Umbilical cord (tissue), 2 donors: Measurements from ENCODE around the gene AASDHPPT. TPM values are rescaled to one million over a fixed set of nuclear protein-coding genes. Genes with fewer than 3 reads are reported as not detected.

Experiments used
- DNase-seq: peaks from one replicate; pipeline ENCODE4 v3.0.0-alpha.2; 2015; ENCODE audit warnings: low spot score
- total RNA-seq: library from RNA; depleted of rRNA; stranded (reverse); fragments of >200 nt; gene quantifications from one replicate; pipeline ENCODE4 v1.2.3, GENCODE V29; 2014; ENCODE audit warnings: low replicate concordance; ENCODE audit not compliant: insufficient read depth

Gene AASDHPPT
- total RNA-seq, 1 donor from 2014 or later: 50.1 TPM

DNA sequence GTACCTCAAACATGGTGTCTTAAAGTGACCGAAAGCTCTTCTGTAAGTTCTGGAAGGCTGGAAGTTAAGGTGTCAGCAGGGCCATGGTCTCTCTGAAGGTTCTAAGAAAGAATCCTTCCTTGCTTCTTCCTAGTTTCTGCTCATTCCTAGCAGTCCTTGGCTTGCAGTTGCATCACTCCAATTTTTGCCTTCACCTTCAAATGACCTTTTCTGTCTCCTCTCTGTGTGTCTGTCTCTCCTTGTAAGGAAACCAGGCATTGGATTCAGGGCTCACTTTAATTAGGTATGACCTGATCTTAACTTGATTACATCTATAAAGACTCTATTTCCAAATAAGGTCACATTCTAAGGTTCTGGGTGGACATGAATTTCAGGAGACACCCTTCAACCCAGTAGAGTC is 8.7 kb downstream of the AASDHPPT start:
- no peak for DNase-seq

DNA sequence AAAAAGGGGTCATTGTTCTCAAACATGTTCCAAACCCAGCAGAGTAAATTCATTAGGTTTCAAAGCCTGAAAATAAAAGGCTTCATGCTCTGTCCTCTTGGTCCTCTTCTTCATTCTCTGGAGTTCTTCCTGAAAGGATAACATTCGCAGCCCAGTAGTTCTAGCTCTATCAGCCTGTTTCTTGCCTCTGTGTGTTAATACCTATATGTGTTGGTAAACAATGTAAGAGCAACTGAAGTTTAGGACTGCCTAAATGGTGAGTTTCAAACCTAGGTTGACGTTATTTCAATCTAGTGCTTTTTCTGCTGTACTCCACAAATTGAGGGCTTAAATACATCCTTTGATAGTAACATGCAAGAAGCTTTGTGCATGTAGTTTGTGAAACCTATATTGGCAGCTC is 9.4 kb downstream of the AASDHPPT start:
- DNase-seq: no peak

GRCh38 chr11:106087815-106088435 is 10.5 kb downstream of the AASDHPPT start:
- DNase-seq: peak; percentile 58

GRCh38 chr11:106088896-106089295 is 11.4 kb downstream of the AASDHPPT start:
- no peak for DNase-seq

- peak; percentile 75 for DNase-seq
Observed at GRCh38 chr11:106091480-106092123, 14.1 kb downstream of the AASDHPPT start.

GRCh38 chr11:106092446-106092845 is 15.0 kb downstream of the AASDHPPT start:
- no peak for DNase-seq

GRCh38 chr11:106098893-106099553 is 21.6 kb downstream of the AASDHPPT start:
- DNase-seq: no peak

DNA sequence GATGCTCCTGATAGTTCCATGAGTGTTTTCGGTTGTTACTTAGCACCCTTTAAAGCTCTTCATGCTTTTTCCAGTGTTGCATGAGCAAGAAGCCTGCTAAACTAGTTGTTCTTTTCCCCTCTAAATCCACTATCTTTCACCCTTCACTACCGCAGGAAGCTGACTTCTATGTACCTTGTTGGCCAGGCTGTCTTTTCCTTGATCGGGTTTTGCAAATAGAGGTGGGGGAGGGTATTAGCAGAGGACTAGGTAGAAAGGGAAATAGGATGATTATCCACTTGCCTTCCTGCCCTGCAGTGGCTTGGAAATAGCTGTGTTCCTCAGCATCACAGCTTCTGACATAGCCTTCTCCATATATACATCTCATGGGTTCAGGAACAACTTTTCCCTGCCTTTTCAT is 23.9 kb downstream of the AASDHPPT start:
- DNase-seq: no peak

DNA sequence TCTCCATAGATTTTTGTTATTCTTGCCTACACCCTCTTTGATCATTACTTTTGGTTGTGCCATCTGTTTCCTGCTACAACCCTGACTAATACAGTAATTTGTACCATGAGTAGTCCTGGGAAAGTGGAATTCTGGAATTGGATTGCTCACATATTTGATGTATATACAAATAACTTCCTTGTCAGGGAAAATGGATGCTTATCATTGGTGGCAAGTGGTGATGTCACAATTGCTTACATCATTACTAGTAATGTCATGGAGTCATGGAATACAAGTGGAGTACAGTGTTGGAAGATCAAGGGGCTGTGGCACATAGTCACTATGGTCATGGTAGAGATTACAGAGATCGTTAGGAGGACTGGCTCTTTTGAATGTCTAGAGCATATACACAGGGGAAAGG is 24.4 kb downstream of the AASDHPPT start:
- no peak for DNase-seq

GRCh38 chr11:106105986-106106385 is 28.5 kb downstream of the AASDHPPT start:
- DNase-seq: no peak

GRCh38 chr11:106121570-106122320 is 44.3 kb downstream of the AASDHPPT start:
- DNase-seq: no peak

DNA sequence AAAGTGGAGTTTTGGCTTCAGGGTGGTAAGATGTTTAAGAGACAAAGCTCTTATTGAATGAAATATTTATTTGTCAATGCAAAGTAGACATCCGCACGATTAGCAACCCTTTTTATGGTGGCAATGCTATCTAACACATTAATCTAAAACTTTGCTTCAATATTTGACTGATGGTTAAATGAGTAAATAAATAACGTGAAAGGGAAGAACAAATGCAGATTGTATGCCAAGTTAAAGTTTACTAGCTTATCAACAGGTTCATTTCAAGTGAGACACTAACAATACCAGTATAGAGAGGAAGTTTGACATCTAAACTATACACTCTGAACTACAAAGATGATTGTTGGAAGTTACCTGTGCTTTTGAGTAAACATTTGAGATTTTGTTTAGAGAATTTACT is 50.1 kb downstream of the AASDHPPT start:
- no peak for DNase-seq

DNA sequence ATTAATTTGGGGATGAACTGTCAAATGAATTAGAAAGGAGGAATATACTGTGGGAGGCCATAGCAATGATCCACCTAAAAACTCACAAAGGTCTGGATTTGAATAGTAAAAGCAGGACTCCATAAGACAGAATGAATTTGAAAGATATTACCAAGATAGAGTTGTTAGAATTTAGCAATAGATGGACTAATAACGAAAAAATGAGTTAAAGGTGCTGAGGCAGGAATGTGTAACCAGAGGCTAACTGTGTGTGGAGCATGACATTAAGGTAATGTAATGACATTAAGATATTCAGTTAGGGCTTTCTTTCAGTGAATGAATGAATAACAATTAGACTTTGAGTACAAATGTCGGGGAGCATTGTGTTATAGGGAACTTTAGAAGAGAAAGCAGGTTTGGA is 51.3 kb downstream of the AASDHPPT start:
- no peak for DNase-seq

DNA sequence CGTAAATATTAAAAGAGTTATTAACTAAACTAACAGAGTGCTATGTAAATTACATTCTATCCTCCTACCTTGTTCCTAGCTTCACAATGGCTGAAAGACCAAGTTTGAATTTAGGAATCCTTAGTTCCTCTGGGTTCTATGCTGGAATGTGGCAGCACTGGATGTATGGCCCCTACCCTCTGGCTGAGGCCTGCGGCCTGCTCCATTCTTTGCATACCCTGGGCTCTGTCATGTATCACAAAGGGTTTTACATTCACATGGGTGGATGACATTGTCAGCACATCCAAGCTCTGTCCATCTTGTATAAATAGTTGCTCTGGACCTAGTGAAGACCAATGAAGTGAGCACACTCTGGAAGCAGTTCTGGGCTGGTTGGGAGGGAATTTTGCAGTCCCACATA is 54.5 kb downstream of the AASDHPPT start:
- DNase-seq: no peak

DNA sequence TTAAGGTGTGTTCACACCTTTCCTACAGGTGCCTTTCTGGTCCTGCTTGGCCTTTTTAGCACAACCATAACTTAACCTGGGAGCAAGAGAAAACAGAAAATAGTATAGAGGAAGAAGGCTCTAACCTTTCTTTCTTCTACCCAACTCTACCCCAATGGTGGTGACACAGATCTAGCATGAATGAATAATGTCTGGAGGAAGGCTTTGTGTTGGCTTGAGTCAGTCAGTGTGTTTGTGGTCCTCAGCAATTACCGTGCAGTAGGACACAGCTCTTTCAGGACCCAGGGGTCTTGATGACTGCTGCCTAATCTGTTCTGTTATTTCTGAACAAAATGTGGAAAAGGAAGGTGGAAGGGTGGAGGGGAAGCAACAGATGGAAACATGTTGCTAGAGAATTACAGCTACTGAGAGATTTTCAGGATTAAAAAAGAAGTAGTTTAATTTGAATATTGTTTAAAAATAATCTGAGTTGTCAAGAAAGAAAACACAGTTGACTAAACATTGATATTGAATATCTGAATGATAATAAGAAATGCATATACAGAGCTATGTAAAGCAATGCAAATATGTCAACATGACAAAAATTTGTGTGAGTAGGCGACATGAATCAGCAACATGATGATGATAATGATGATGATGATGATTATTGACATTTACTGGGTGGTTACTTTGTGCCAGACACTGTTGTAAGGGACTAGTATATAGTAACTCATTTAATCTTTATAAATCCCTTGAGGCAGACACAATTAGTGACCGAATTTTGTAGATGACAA is 55.3 kb downstream of the AASDHPPT start:
- no peak for DNase-seq

DNA sequence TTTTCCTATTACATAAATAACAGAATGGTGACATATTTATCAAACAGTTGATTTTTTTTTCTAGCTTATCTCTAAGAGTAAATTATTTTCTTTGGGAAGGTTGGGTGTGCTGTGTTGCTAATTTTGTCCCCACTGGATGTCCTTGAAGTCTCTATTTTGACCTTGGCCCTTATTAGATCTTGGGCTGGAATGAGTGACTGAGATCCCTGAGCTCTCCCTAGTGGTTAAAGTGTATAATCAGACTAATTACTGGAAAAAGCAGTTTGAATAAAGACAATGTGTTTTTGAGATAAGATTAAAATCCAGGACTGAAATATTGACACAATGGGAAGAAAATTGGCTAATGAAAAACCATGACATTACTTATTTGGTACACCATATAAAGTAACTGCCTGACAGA is 56.1 kb downstream of the AASDHPPT start:
- DNase-seq: no peak

GRCh38 chr11:106137061-106137460 is 59.6 kb downstream of the AASDHPPT start:
- no peak for DNase-seq

DNA sequence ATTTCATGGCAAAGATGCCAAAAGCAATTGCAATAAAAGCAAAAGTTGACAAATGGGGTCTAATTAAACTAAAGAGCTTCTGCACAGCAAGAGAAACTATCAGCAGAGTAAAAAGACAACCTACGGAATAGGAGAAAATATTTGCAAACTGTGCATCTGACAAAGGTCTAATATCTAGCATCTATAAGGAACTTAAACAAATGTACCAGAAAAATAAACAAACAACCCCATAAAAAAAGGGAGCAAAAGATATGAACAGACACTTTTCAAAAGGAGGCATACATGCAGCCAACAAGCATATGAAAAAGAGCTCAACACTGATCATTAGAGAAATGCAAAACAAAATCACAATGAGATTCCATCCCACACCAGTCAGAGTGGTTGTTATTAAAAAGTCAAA is 60.3 kb downstream of the AASDHPPT start:
- no peak for DNase-seq
